ENCODE results near the gene XPO5. TPM values are rescaled to one million over a fixed set of nuclear protein-coding genes. Genes with fewer than 3 reads are reported as not detected.
A peak's percentile ranks its signal among the peaks of the same experiment; 100 is the strongest.

The XPO5 gene
- total and polyA plus RNA-seq, 9 of the 15 experiments (the other 6 are each of a cell fraction or from before 2014, with no cell fraction given): 36.0 to 170 (median 99.1) TPM

DNA sequence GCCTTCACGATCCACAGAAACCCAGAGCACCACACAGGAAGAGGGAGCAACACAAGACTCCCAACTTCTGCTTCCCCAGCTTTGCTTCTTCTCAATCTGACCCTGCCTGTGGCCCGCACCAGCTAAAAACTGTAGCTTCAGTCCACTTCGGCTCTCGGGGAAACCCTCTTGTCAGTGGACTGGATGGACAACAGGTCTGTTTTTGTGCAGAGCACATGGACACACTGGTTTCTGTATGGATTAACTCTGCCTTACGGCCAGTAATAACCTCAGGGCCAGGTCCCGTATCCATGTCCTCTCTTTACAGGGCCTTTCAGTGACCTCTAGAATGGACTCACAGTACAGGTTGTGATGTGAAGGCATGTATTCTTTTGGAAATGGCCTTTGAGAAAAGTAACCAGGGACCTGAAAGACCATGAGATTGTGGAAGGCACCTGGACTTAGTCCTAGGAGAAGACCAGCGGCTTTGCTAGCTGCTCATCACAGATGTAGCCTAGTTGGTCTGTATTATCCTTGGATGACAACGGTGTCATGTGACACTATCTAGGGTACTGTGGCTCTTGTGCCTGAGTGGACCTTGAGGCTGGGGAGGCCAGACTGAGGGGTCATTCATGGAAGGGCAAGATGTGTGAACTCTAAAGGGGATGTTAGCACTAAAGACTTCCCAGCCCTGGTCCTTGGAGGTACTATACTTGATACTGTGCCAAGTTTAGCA, 53.1 kb downstream of the XPO5 start (continued):
- TF ChIP-seq PCBP1 (IDR thresholded peaks at IDR 0.05; ENCODE audit: low read depth, low read length, poor library complexity, severe bottlenecking): no peak
- TF ChIP-seq, protein P1, sequence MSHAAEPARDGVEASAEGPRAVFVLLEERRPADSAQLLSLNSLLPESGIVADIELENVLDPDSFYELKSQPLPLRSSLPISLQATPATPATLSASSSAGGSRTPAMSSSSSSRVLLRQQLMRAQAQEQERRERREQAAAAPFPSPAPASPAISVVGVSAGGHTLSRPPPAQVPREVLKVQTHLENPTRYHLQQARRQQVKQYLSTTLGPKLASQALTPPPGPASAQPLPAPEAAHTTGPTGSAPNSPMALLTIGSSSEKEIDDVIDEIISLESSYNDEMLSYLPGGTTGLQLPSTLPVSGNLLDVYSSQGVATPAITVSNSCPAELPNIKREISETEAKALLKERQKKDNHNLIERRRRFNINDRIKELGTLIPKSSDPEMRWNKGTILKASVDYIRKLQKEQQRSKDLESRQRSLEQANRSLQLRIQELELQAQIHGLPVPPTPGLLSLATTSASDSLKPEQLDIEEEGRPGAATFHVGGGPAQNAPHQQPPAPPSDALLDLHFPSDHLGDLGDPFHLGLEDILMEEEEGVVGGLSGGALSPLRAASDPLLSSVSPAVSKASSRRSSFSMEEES (CRISPR knock-in tag; IDR thresholded peaks at IDR 0.05): peak; percentile 90
- peak; percentile 29 for TF ChIP-seq RBM22 (IDR thresholded peaks at IDR 0.05; ENCODE audit: low read depth, low read length, poor library complexity, severe bottlenecking)

DNA sequence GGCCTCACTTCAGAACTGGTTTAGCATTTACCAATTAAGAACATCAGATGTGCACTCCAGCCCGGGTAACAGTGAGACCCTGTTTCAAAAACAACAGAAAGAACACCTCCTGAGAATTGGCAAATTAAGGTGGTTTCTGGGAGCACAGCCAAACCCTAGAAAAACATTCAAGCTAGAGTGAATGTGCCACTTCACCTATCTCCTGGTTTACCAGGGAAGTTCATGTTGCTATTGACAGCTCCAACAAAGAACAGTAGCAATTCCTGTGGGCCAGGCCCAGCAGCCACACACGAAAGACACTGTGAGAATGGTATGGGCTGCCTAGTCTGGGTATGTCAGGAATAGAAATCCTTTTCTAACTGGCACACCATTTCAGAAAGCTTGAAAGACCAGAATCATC, 54.0 kb downstream of the XPO5 start:
- H2AFZ ChIP-seq (ENCODE audit: low read depth, low read length): no peak overlapping the region
- no peaks in the 10 kb centered on the region for H3K9me3 ChIP-seq (replicated peaks; ENCODE audit: control insufficient read depth, insufficient read depth, low read depth, low read length)
- no peak for FAIRE-seq
- H3K4me3 ChIP-seq: no peak overlapping the region
- ChIA-PET CTCF (ENCODE audit: low intra/inter-chr PET ratio) (no interaction called here), POLR2A (interaction anchor here (0.6 to 7.1 kb wide), 9 partner anchors 9 to 735 kb away, joined by 3 to 89 read pairs (median 3); partner anchors contain the start of genes LRRC73 and SLC35B2)
- H3K27ac ChIP-seq (ENCODE audit: extremely low read depth, low read depth, low read length): no peak overlapping the region
- no peak for DNase-seq (ENCODE audit: extremely low read depth in 1 of 4, low spot score in 3 of 4)
- in situ Hi-C loops (cut with MboI) (no loop called here), intact Hi-C loops (cut with micrococcal nuclease) (no loop called here)
- H3K27me3 ChIP-seq (ENCODE audit: control insufficient read depth in 2 of 2, insufficient read depth in 2 of 2, low read length in 2 of 2): no peaks in the 10 kb centered on the region
- peaks cover 93% of the 10 kb centered on the region for H3K36me3 ChIP-seq (ENCODE audit: control insufficient read depth, insufficient read depth, low read length)
- H4K20me1 ChIP-seq (replicated peaks; ENCODE audit: control insufficient read depth, insufficient read depth, low read length): peaks cover 11% of the 10 kb centered on the region; the same call in 1 of the 2 replicates
- WGBS (ENCODE audit: insufficient coverage, low coverage, missing lambda C conversion rate): 90% methylated on average over 2 of the region's 2 CpGs
- H3K9me1 ChIP-seq (ENCODE audit: control insufficient read depth, insufficient read depth, low read length): peaks cover 3% of the 10 kb centered on the region
- H3K4me2 ChIP-seq (ENCODE audit: insufficient read depth, low read length): no peak overlapping the region
- ATAC-seq: no peak
- H3K4me1 ChIP-seq (replicated peaks in 1 of 2; ENCODE audit: control insufficient read depth in 2 of 2, insufficient read depth in 2 of 2, low read length in 2 of 2): peaks cover 10 to 11% of the 10 kb centered on the region in 2 experiments; a peak in 3 of 5 replicates
- H3K9ac ChIP-seq (ENCODE audit: insufficient read depth in 1 of 2, low read depth in 2 of 2, low read length in 2 of 2): no peak overlapping the region
- no TSS peak for BruUV-seq (replicated peaks)
- H3K79me2 ChIP-seq (ENCODE audit: control insufficient read depth, insufficient read depth, low read length): peaks cover 32% of the 10 kb centered on the region
- TF ChIP-seq, protein P2, sequence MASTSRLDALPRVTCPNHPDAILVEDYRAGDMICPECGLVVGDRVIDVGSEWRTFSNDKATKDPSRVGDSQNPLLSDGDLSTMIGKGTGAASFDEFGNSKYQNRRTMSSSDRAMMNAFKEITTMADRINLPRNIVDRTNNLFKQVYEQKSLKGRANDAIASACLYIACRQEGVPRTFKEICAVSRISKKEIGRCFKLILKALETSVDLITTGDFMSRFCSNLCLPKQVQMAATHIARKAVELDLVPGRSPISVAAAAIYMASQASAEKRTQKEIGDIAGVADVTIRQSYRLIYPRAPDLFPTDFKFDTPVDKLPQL (IDR thresholded peaks at IDR 0.05; ENCODE audit: extremely low read depth, insufficient read length): no peak
- TF ChIP-seq MCM5 (IDR thresholded peaks at IDR 0.05; ENCODE audit: low read depth): no peak
- peak; percentile 39; the same call in 1 of the 2 replicates for TF ChIP-seq RBFOX2 (IDR thresholded peaks at IDR 0.05; ENCODE audit: low read depth, low read length)
- no peak for TF ChIP-seq ZNF133 (CRISPR knock-in tag; IDR thresholded peaks at IDR 0.05)
- TF ChIP-seq NFE2L1 (tag; IDR thresholded peaks at IDR 0.05; ENCODE audit: borderline replicate concordance, low read depth): no peak
- TF ChIP-seq CHD2 (IDR thresholded peaks at IDR 0.05; ENCODE audit: low read depth, low read length): peak; percentile 5; the same call in 1 of the 2 replicates
- TF ChIP-seq, protein P3, sequence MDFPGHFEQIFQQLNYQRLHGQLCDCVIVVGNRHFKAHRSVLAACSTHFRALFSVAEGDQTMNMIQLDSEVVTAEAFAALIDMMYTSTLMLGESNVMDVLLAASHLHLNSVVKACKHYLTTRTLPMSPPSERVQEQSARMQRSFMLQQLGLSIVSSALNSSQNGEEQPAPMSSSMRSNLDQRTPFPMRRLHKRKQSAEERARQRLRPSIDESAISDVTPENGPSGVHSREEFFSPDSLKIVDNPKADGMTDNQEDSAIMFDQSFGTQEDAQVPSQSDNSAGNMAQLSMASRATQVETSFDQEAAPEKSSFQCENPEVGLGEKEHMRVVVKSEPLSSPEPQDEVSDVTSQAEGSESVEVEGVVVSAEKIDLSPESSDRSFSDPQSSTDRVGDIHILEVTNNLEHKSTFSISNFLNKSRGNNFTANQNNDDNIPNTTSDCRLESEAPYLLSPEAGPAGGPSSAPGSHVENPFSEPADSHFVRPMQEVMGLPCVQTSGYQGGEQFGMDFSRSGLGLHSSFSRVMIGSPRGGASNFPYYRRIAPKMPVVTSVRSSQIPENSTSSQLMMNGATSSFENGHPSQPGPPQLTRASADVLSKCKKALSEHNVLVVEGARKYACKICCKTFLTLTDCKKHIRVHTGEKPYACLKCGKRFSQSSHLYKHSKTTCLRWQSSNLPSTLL (IDR thresholded peaks at IDR 0.05): no peak
- TF ChIP-seq, protein P4, sequence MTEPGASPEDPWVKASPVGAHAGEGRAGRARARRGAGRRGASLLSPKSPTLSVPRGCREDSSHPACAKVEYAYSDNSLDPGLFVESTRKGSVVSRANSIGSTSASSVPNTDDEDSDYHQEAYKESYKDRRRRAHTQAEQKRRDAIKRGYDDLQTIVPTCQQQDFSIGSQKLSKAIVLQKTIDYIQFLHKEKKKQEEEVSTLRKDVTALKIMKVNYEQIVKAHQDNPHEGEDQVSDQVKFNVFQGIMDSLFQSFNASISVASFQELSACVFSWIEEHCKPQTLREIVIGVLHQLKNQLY (CRISPR knock-in tag; conservative IDR thresholded peaks at IDR 0.05): no peak
- TF ChIP-seq, protein P5, sequence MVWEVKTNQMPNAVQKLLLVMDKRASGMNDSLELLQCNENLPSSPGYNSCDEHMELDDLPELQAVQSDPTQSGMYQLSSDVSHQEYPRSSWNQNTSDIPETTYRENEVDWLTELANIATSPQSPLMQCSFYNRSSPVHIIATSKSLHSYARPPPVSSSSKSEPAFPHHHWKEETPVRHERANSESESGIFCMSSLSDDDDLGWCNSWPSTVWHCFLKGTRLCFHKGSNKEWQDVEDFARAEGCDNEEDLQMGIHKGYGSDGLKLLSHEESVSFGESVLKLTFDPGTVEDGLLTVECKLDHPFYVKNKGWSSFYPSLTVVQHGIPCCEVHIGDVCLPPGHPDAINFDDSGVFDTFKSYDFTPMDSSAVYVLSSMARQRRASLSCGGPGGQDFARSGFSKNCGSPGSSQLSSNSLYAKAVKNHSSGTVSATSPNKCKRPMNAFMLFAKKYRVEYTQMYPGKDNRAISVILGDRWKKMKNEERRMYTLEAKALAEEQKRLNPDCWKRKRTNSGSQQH (CRISPR knock-in tag; IDR thresholded peaks at IDR 0.05): no peak
- TF ChIP-seq U2AF2 (optimal IDR thresholded peaks at IDR 0.05; ENCODE audit: low read depth, low read length): no peak
